Upper lobe of right lung (tissue), 1 donor: ENCODE data around the gene PADI1. TPM values are rescaled to one million over a fixed set of nuclear protein-coding genes. Genes with fewer than 3 reads are reported as not detected.

ENCODE experiments used
- ATAC-seq: fragments of 200-7000 bp; cut with Tn5 transposase; one replicate; pipeline ENCODE4 v1.9.1; 2020; ENCODE audit warnings: mild to moderate bottlenecking, moderate library complexity
- DNase-seq: peaks from one replicate; pipeline ENCODE4 v3.0.0-alpha.2; 2020
- H3K27ac ChIP-seq: fragments of 200-600 bp; one replicate; pipeline ENCODE4 v1.8.0; 2022
- H3K27me3 ChIP-seq: fragments of 200-600 bp; one replicate; pipeline ENCODE4 v1.8.0; 2022; ENCODE audit warnings: mild to moderate bottlenecking
- H3K36me3 ChIP-seq: fragments of 200-600 bp; one replicate; pipeline ENCODE4 v1.8.0; 2022
- H3K4me1 ChIP-seq: fragments of 200-600 bp; one replicate; pipeline ENCODE4 v1.8.0; 2022
- H3K4me3 ChIP-seq: fragments of 200-600 bp; one replicate; pipeline ENCODE4 v1.8.0; 2022; ENCODE audit warnings: mild to moderate bottlenecking
- H3K9me3 ChIP-seq: fragments of 200-600 bp; one replicate; pipeline ENCODE4 v1.8.0; 2022
- CTCF ChIP-seq: fragments of 200-600 bp; IDR thresholded peaks from one replicate; pipeline ENCODE4 v1.8.0; 2022; ENCODE audit warnings: antibody characterized with exemption
- intact Hi-C: fragments of 100-400 bp; cut with DNase I; formaldehyde crosslinking; loops from one replicate; pipeline ENCODE4 v1.11.0; 2022
- total RNA-seq: library from RNA; stranded (reverse); fragmentation: NEBNext Ultra II Directional; extraction: Animal tissue kit (Norgen Biotek cat#: 25700); gene quantifications from one replicate; pipeline ENCODE4 v1.2.1, GENCODE V29; 2021
- donor health status: DM: no; HTN: yes; CAD: no; lungs with severe emphysema.

The PADI1 gene
- total RNA-seq, 1 donor from 2014 or later: not detected

GRCh38 chr1:17188889-17189631, 15.9 kb upstream of the PADI1 start:
- no peak overlapping the region for H3K27ac ChIP-seq
- ATAC-seq: no peak
- H3K9me3 ChIP-seq: no peaks in the 10 kb centered on the region
- intact Hi-C loops: no loop called here
- TF ChIP-seq CTCF: no peak
- DNase-seq: no peak
- no peaks in the 10 kb centered on the region for H3K27me3 ChIP-seq
- no peaks in the 10 kb centered on the region for H3K36me3 ChIP-seq
- H3K4me1 ChIP-seq: no peaks in the 10 kb centered on the region
- H3K4me3 ChIP-seq: no peak overlapping the region

- H3K4me1 ChIP-seq: no peaks in the 10 kb centered on the region
- DNase-seq (no peak), ATAC-seq (no peak)
- no peaks in the 10 kb centered on the region for H3K36me3 ChIP-seq
- TF ChIP-seq CTCF: no peak
- no peaks in the 10 kb centered on the region for H3K27me3 ChIP-seq
- H3K9me3 ChIP-seq: no peaks in the 10 kb centered on the region
- H3K27ac ChIP-seq: no peak overlapping the region
- H3K4me3 ChIP-seq: no peak overlapping the region
- intact Hi-C loops: no loop called here
These were observed 15.3 kb upstream of the PADI1 start for GRCh38 chr1:17189632-17189990.

- Histone ChIP-seq H3K27ac (no peak overlapping the region), H3K4me3 (no peak overlapping the region), H3K27me3 (no peaks in the 10 kb centered on the region), H3K4me1 (no peaks in the 10 kb centered on the region), H3K36me3 (no peaks in the 10 kb centered on the region), H3K9me3 (no peaks in the 10 kb centered on the region)
- ATAC-seq (no peak), DNase-seq (no peak)
- intact Hi-C loops: no loop called here
- no peak for TF ChIP-seq CTCF
These were observed 14.6 kb upstream of the PADI1 start for GRCh38 chr1:17190010-17190995.

- Histone ChIP-seq H3K4me3 (no peak overlapping the region), H3K27me3 (no peaks in the 10 kb centered on the region), H3K9me3 (no peaks in the 10 kb centered on the region), H3K36me3 (no peaks in the 10 kb centered on the region), H3K4me1 (no peaks in the 10 kb centered on the region), H3K27ac (no peak overlapping the region)
- TF ChIP-seq CTCF: no peak
- intact Hi-C loops: no loop called here
- DNase-seq (no peak), ATAC-seq (no peak)
These were observed 13.0 kb upstream of the PADI1 start for GRCh38 chr1:17191990-17192242.

- DNase-seq (no peak), ATAC-seq (no peak)
- no peak overlapping the region for H3K27ac ChIP-seq
- intact Hi-C loops: no loop called here
- no peaks in the 10 kb centered on the region for H3K36me3 ChIP-seq
- H3K4me1 ChIP-seq: no peaks in the 10 kb centered on the region
- no peak for TF ChIP-seq CTCF
- H3K4me3 ChIP-seq: no peak overlapping the region
- no peaks in the 10 kb centered on the region for H3K27me3 ChIP-seq
- H3K9me3 ChIP-seq: no peaks in the 10 kb centered on the region
These were observed 12.3 kb upstream of the PADI1 start for GRCh38 chr1:17192394-17193221.
